Daoy (cell line): ENCODE data around the gene RPH3AL. TPM values are rescaled to one million over a fixed set of nuclear protein-coding genes. Genes with fewer than 3 reads are reported as not detected.
"Not testable (repeated sequence)": the region's sequence is repeated elsewhere in the genome, so short reads cannot be mapped to it uniquely, and the experiment has no call there.

ENCODE experiments used
- DNase-seq: peaks from one replicate; pipeline ENCODE4 v3.0.0-alpha.2; 2015; ENCODE audit warnings: low read depth
- total RNA-seq: library from RNA; depleted of rRNA; stranded (reverse); fragments of >200 nt; shearing (Covaris generic); gene quantifications from 2 replicates; pipeline ENCODE4 v1.2.3, GENCODE V29; 2014

RPH3AL gene
- total RNA-seq, 1 experiment from 2014 or later = 3.8 TPM

- no peak for DNase-seq
Observed at GRCh38 chr17:226108-227077, 126.2 kb downstream of the RPH3AL start.

DNA sequence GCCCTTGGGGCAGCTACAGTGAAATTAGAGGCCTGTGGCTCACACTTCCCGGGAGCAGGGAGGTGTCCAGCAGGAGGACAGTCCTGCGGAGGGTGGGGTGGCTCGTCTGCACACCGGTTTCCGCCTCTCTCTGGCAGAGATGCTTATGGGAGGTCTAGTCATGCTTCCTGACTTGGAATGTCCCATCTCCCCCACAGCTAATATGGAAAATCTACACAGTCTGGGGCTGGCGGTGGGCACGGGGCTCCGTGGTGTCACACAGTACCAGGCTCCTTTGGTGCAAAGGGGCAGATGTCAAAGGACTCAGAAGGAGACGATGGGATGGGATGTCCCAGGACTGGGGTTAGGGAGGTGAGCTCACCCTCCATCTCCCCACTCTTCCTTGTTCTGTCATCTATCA lies 127.1 kb downstream of the RPH3AL start:
- DNase-seq = no peak

- DNase-seq = not testable (repeated sequence)
Observed at GRCh38 chr17:224576-224975, 128.0 kb downstream of the RPH3AL start.

- no peak for DNase-seq
Observed at GRCh38 chr17:223723-224471, 128.7 kb downstream of the RPH3AL start.

GRCh38 chr17:222172-222571 lies 130.4 kb downstream of the RPH3AL start:
- no peak for DNase-seq

- DNase-seq = no peak
Observed at GRCh38 chr17:219696-220095, 132.9 kb downstream of the RPH3AL start.

- no peak for DNase-seq
Observed at GRCh38 chr17:218432-219110, 134.0 kb downstream of the RPH3AL start.

- no peak for DNase-seq
Observed at GRCh38 chr17:216625-217024, 136.0 kb downstream of the RPH3AL start.

GRCh38 chr17:215563-216478 lies 136.8 kb downstream of the RPH3AL start:
- DNase-seq = not testable (repeated sequence)

GRCh38 chr17:214881-215331 lies 137.7 kb downstream of the RPH3AL start:
- DNase-seq = no peak

DNA sequence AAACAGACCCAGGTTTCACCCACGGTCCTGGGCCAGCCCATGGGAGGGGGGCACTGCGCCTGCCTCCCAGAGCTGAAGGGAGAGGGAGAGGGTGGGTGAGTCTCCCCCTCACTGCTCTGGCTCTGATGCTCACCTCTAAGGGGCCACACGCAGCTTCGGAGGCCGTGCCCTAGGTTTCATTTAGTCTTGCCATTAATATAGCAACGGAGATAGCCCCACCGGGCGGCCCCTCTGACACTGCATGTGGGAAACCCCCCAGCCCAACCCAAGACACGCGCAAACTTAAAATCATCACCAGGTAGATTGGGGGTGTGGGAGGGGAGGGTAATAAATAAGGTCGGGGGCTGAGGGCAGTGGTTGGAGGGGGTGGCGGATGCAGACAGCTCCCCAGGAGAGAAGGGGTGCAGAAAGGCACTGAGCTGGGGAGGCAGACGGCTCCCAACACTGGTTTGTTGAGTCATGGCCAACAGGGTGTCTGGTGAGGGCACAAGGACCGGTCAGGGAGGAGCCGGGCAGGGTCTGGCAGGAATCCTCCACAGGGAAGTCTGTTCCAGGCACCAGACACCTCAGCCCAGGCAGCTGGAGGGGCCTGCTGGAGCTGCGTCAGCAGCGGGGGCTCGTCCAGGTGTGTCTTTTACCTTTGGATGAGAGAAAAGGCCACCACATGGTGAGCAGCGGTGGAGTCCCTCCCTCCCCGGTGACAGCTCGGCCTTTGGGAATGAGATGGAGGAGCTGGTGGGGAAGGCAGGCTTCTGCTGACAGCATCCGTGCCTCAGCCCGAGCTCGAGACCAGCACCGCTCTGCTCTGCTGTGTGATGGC lies 139.1 kb downstream of the RPH3AL start:
- DNase-seq = no peak

DNA sequence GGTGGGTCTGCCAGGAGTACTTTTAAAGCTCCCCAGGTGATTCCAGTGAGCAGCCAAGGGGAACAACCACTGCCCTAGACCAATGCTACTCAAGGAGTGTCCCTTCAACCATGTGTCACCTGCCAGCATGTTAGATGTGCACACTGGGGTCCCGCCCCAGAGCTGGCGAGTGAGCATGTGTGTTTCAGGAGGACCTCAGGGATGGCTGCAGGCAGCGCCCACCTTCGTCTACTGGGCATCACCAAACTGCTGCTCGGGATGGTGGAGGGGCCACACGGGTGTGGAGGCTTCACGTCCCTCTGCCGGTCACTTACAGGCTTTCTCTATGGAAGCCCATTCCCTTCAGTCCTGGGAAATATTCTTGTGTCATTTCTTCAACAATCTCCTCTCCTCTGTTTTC lies 142.2 kb downstream of the RPH3AL start:
- peak; percentile 0 for DNase-seq

GRCh38 chr17:208429-208828 lies 144.2 kb downstream of the RPH3AL start:
- no peak for DNase-seq

- DNase-seq = no peak
Observed at GRCh38 chr17:207775-208174, 144.8 kb downstream of the RPH3AL start.

GRCh38 chr17:206941-207560 lies 145.6 kb downstream of the RPH3AL start:
- DNase-seq = no peak

DNA sequence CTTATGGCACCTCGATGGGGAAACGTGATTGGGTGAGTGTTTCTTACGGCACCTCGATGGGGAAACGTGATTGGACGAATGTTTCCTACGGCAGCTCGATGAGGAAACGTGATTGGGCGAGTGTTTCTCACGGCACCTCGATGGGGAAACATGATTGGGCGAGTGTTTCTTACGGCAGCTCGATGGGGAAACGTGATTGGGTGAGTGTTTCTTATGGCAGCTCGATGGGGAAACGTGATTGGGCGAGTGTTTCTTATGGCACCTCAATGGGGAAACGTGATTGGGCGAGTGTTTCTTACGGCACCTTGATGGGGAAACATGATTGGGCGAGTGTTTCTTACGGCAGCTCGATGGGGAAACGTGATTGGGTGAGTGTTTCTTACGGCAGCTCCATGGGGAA lies 146.1 kb downstream of the RPH3AL start:
- not testable (repeated sequence) for DNase-seq

GRCh38 chr17:205817-206216 lies 146.8 kb downstream of the RPH3AL start:
- peak; percentile 1 for DNase-seq

DNA sequence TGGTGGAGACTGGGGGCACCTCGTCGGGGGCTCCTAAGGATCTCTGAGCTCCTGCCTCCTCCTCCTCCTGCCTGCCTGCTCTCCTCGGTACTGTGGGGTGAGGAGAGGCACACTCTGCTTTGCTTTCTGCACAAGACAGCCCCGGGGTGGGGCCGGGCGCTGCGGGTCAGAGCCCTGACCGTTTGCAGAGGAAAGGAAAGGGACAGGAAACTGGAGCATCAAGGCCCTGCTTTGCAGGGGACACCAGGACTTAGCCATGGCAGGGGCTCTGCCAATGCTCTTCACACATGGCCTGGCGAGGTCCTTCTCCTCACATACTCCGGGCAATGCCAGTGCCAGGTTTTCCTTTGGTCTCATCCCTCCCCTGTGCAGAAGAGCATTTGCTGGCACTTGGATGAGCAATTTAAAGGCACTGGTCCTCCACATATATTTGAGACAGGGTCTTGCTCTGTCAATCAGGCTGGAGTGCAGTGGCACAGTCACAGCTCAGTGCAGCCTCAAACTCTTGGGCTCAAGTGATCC lies 147.4 kb downstream of the RPH3AL start:
- peak; percentile 3 for DNase-seq

- DNase-seq = no peak
Observed at GRCh38 chr17:204427-205147, 148.0 kb downstream of the RPH3AL start.
